GM19240 (cell line): ENCODE results near the gene NUP58.

Experiments
- DNase-seq: peaks from one replicate; pipeline ENCODE4 v3.0.0; 2011; ENCODE audit warnings: low spot score; ENCODE audit not compliant: insufficient read length

Gene NUP58

GRCh38 chr13:25301347-25302113, at the start of gene NUP58:
NUP58 (plus strand) TSS chr13:25301625; CDS start chr13:25301774, 149 bp downstream.
- DNase-seq: peak; percentile 55

- no peak for DNase-seq
These were observed 49.2 kb upstream of the NUP58 start for GRCh38 chr13:25252225-25252624.

GRCh38 chr13:25252752-25253151, 48.7 kb upstream of the NUP58 start:
- DNase-seq: no peak

- no peak for DNase-seq
These were observed 47.7 kb upstream of the NUP58 start for GRCh38 chr13:25253702-25254101.

GRCh38 chr13:25262261-25262660, 39.2 kb upstream of the NUP58 start:
- no peak for DNase-seq

- no peak for DNase-seq
These were observed 34.7 kb upstream of the NUP58 start for GRCh38 chr13:25266706-25267105.

- no peak for DNase-seq
These were observed 33.7 kb upstream of the NUP58 start for GRCh38 chr13:25267715-25268114.

- DNase-seq: no peak
These were observed 32.9 kb upstream of the NUP58 start for GRCh38 chr13:25268561-25268960.

- DNase-seq: no peak
These were observed 24.7 kb upstream of the NUP58 start for GRCh38 chr13:25276748-25277147.

GRCh38 chr13:25280396-25280795, 21.0 kb upstream of the NUP58 start:
- DNase-seq: no peak

- peak; percentile 29 for DNase-seq
These were observed 20.1 kb upstream of the NUP58 start for GRCh38 chr13:25281193-25281934.

GRCh38 chr13:25281935-25282332, 19.5 kb upstream of the NUP58 start:
- DNase-seq: no peak

- DNase-seq: peak; percentile 12
These were observed 15.0 kb upstream of the NUP58 start for GRCh38 chr13:25286308-25286968.

GRCh38 chr13:25286969-25287961, 14.2 kb upstream of the NUP58 start, which contains the start of gene MTMR6:
MTMR6 (minus strand) TSS chr13:25287488; CDS start chr13:25287247, 241 bp downstream.
- peak; percentile 89 for DNase-seq

GRCh38 chr13:25288966-25289365, 12.5 kb upstream of the NUP58 start:
- no peak for DNase-seq

- DNase-seq: no peak
These were observed 9.7 kb upstream of the NUP58 start for GRCh38 chr13:25291691-25292090.

- no peak for DNase-seq
These were observed 9.1 kb upstream of the NUP58 start for GRCh38 chr13:25292301-25292700.

GRCh38 chr13:25295228-25295627, 6.2 kb upstream of the NUP58 start:
- DNase-seq: no peak

GRCh38 chr13:25295701-25296100, 5.7 kb upstream of the NUP58 start:
- no peak for DNase-seq

- DNase-seq: no peak
These were observed 521 bp upstream of the NUP58 start for GRCh38 chr13:25300861-25301346.

GRCh38 chr13:25302121-25302520, 696 bp downstream of the NUP58 start:
- no peak for DNase-seq
